Astrocyte (in vitro differentiated cells and primary cell): Measurements from ENCODE around the gene UGGT2. TPM values are rescaled to one million over a fixed set of nuclear protein-coding genes. Genes with fewer than 3 reads are reported as not detected.

ENCODE experiments used
- DNase-seq: peaks from one replicate; pipeline ENCODE4 v3.0.0-alpha.2; 2010; ENCODE audit warnings: low read depth
- FAIRE-seq: peaks from 2 replicates; lab custom pipeline; 2011; peaks lifted over from hg19 to GRCh38; lab: Jason Lieb, UNC
- H2AFZ ChIP-seq: 2 replicates; pipeline ENCODE4 v1.6.0; 2012; ENCODE audit warnings: low read depth, low read length, inconsistent platforms
- H3K27ac ChIP-seq: 2 replicates; pipeline ENCODE4 v1.5.1; 2011; ENCODE audit warnings: low read depth, low read length, inconsistent platforms
- H3K27me3 ChIP-seq: 2 replicates; pipeline ENCODE4 v1.6.0; 2011; ENCODE audit warnings: low read length, inconsistent platforms; ENCODE audit not compliant: insufficient read depth
- H3K36me3 ChIP-seq: 2 replicates; pipeline ENCODE4 v1.5.1; 2011; ENCODE audit warnings: low read length, inconsistent platforms; ENCODE audit not compliant: insufficient read depth
- H3K4me1 ChIP-seq: 2 replicates; pipeline ENCODE4 v1.5.1; 2011; ENCODE audit warnings: low read length, inconsistent platforms; ENCODE audit not compliant: insufficient read depth
- H3K4me2 ChIP-seq: 2 replicates; pipeline ENCODE4 v1.6.0; 2012; ENCODE audit warnings: low read length, inconsistent platforms
- H3K4me3 ChIP-seq: 2 replicates; pipeline ENCODE4 v1.5.1; 2011; ENCODE audit warnings: low read depth, mild to moderate bottlenecking, low read length, inconsistent platforms; ENCODE audit not compliant: insufficient read depth
- H3K79me2 ChIP-seq: 2 replicates; pipeline ENCODE4 v1.6.0; 2012; ENCODE audit warnings: mild to moderate bottlenecking, low read length, inconsistent platforms; ENCODE audit not compliant: insufficient read depth
- H3K9ac ChIP-seq: 2 replicates; pipeline ENCODE4 v1.6.0; 2012; ENCODE audit warnings: mild to moderate bottlenecking, low read length, inconsistent platforms
- H3K9me3 ChIP-seq: 2 replicates; pipeline ENCODE4 v1.5.1; 2012; ENCODE audit warnings: low read depth, mild to moderate bottlenecking, low read length, inconsistent platforms; ENCODE audit not compliant: insufficient read depth
- H4K20me1 ChIP-seq: 2 replicates; pipeline ENCODE4 v1.6.0; 2012; ENCODE audit warnings: low read length, inconsistent platforms; ENCODE audit not compliant: insufficient read depth
- H3K27ac Mint-ChIP-seq: one replicate; pipeline ENCODE4 v1.8.0; 2021; ENCODE audit warnings: mild to moderate bottlenecking, mixed read lengths; ENCODE audit not compliant: unreplicated experiment
- H3K27me3 Mint-ChIP-seq: one replicate; pipeline ENCODE4 v1.8.0; 2021; ENCODE audit warnings: low read depth, mixed read lengths; ENCODE audit not compliant: unreplicated experiment
- H3K36me3 Mint-ChIP-seq: one replicate; pipeline ENCODE4 v1.8.0; 2021; ENCODE audit warnings: low read depth, mixed read lengths; ENCODE audit not compliant: unreplicated experiment
- H3K4me1 Mint-ChIP-seq: one replicate; pipeline ENCODE4 v1.8.0; 2021; ENCODE audit warnings: low read depth, mixed read lengths; ENCODE audit not compliant: unreplicated experiment
- H3K4me3 Mint-ChIP-seq: one replicate; pipeline ENCODE4 v1.8.0; 2021; ENCODE audit warnings: mild to moderate bottlenecking, moderate library complexity, mixed read lengths; ENCODE audit not compliant: unreplicated experiment
- H3K9me3 Mint-ChIP-seq: one replicate; pipeline ENCODE4 v1.8.0; 2021; ENCODE audit warnings: mild to moderate bottlenecking, mixed read lengths; ENCODE audit not compliant: unreplicated experiment
- EZH2 ChIP-seq: IDR thresholded peaks from 2 replicates; pipeline ENCODE4 v1.6.1; 2012; ENCODE audit warnings: mild to moderate bottlenecking, low read length, inconsistent platforms; ENCODE audit not compliant: insufficient read depth
- total RNA-seq: library from RNA; stranded (reverse); gene quantifications from 2 replicates; pipeline ENCODE4 v1.2.1, GENCODE V29; 2021
- TF ChIP-seq, protein P1 (sequence below): IDR thresholded peaks from 2 replicates; pipeline ENCODE4 v1.5.1; 2011; ENCODE audit warnings: low read depth, mild to moderate bottlenecking, inconsistent platforms, low read length, moderate library complexity; ENCODE audit not compliant: insufficient read depth

The UGGT2 gene
- total RNA-seq, 1 donor from 2014 or later = 36.2 TPM

GRCh38 chr13:95926231-95926630 lies 127.0 kb downstream of the UGGT2 start:
- FAIRE-seq (no peak), DNase-seq (peak; percentile 6)
- Histone ChIP-seq H3K9me3 (peaks cover 2% of the 10 kb centered on the region), H3K4me3 (no peak overlapping the region), H3K4me1 (peaks cover 14% of the 10 kb centered on the region), H3K36me3 (peaks cover 10% of the 10 kb centered on the region), H4K20me1 (no peaks in the 10 kb centered on the region), H3K9ac (no peak overlapping the region), H3K27ac (no peak overlapping the region), H3K4me2 (no peak overlapping the region), H3K27me3 (no peaks in the 10 kb centered on the region), H2AFZ (no peak overlapping the region), H3K79me2 (no peaks in the 10 kb centered on the region)
- Mint-ChIP-seq H3K27ac (no peak overlapping the region), H3K36me3 (peaks cover 28% of the 10 kb centered on the region), H3K27me3 (no peaks in the 10 kb centered on the region), H3K4me1 (peaks cover 9% of the 10 kb centered on the region), H3K9me3 (peaks cover 12% of the 10 kb centered on the region), H3K4me3 (no peak overlapping the region)
- no peak for TF ChIP-seq EZH2
- TF ChIP-seq, protein P1, sequence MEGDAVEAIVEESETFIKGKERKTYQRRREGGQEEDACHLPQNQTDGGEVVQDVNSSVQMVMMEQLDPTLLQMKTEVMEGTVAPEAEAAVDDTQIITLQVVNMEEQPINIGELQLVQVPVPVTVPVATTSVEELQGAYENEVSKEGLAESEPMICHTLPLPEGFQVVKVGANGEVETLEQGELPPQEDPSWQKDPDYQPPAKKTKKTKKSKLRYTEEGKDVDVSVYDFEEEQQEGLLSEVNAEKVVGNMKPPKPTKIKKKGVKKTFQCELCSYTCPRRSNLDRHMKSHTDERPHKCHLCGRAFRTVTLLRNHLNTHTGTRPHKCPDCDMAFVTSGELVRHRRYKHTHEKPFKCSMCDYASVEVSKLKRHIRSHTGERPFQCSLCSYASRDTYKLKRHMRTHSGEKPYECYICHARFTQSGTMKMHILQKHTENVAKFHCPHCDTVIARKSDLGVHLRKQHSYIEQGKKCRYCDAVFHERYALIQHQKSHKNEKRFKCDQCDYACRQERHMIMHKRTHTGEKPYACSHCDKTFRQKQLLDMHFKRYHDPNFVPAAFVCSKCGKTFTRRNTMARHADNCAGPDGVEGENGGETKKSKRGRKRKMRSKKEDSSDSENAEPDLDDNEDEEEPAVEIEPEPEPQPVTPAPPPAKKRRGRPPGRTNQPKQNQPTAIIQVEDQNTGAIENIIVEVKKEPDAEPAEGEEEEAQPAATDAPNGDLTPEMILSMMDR = no peak

- Histone ChIP-seq H3K27ac (peak overlapping the region; percentile 44), H3K4me3 (no peak overlapping the region), H3K9ac (no peak overlapping the region), H3K4me2 (peak overlapping the region; percentile 53), H3K36me3 (no peaks in the 10 kb centered on the region), H3K4me1 (peaks cover 14% of the 10 kb centered on the region), H3K27me3 (no peaks in the 10 kb centered on the region), H3K9me3 (peaks cover 2% of the 10 kb centered on the region), H3K79me2 (no peaks in the 10 kb centered on the region), H2AFZ (no peak overlapping the region), H4K20me1 (no peaks in the 10 kb centered on the region)
- Mint-ChIP-seq H3K9me3 (peaks cover 4% of the 10 kb centered on the region), H3K27me3 (no peaks in the 10 kb centered on the region), H3K4me3 (no peak overlapping the region), H3K27ac (peak overlapping the region; percentile 69), H3K4me1 (peaks cover 10% of the 10 kb centered on the region), H3K36me3 (peaks cover 11% of the 10 kb centered on the region)
- DNase-seq (peak; percentile 92), FAIRE-seq (peak; percentile 77)
- no peak for TF ChIP-seq EZH2
- TF ChIP-seq, protein P1 = no peak
Measured at GRCh38 chr13:95924389-95924994, 128.7 kb downstream of the UGGT2 start.

DNA sequence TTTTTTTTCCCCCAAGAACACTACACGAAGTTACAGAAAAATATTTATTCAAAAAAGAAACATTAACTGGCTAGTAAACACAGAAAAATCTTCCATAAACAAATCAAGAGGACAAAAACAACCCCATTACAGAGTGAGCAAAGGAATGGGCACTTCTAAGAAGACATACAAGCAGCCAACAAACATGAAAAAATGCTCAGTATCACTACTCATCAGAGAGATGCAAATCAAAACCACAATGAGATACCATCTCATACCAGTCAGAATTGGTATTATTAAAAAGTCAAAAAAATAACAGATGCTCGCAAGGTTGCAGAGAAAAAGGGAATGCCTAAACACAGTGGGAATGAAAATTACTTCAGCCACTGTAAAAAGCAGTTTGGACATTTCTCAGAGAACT lies 131.7 kb downstream of the UGGT2 start:
- peaks cover 14% of the 10 kb centered on the region for H3K4me1 ChIP-seq
- H3K79me2 ChIP-seq = no peaks in the 10 kb centered on the region
- H3K27ac Mint-ChIP-seq = no peak overlapping the region
- peaks cover 10% of the 10 kb centered on the region for H3K4me1 Mint-ChIP-seq
- no peak overlapping the region for H2AFZ ChIP-seq
- H3K9me3 Mint-ChIP-seq = no peaks in the 10 kb centered on the region
- H3K9me3 ChIP-seq = no peaks in the 10 kb centered on the region
- peak overlapping the region; percentile 24 for H3K4me2 ChIP-seq
- H3K9ac ChIP-seq = no peak overlapping the region
- no peaks in the 10 kb centered on the region for H3K27me3 ChIP-seq
- no peak for TF ChIP-seq EZH2
- TF ChIP-seq, protein P1 = no peak
- H3K4me3 ChIP-seq = no peak overlapping the region
- H3K27me3 Mint-ChIP-seq = no peaks in the 10 kb centered on the region
- H3K27ac ChIP-seq = no peak overlapping the region
- H4K20me1 ChIP-seq = no peaks in the 10 kb centered on the region
- H3K36me3 Mint-ChIP-seq = peaks cover 8% of the 10 kb centered on the region
- no peak for FAIRE-seq
- no peaks in the 10 kb centered on the region for H3K36me3 ChIP-seq
- peak; percentile 22 for DNase-seq
- no peak overlapping the region for H3K4me3 Mint-ChIP-seq
